ENCODE results near the gene TRIM71. TPM values are rescaled to one million over a fixed set of nuclear protein-coding genes. Genes with fewer than 3 reads are reported as not detected.

TRIM71 gene
- total and polyA plus RNA-seq, 2 donors (not counting 1 experiment from before 2014, with no cell fraction given): not detected

DNA sequence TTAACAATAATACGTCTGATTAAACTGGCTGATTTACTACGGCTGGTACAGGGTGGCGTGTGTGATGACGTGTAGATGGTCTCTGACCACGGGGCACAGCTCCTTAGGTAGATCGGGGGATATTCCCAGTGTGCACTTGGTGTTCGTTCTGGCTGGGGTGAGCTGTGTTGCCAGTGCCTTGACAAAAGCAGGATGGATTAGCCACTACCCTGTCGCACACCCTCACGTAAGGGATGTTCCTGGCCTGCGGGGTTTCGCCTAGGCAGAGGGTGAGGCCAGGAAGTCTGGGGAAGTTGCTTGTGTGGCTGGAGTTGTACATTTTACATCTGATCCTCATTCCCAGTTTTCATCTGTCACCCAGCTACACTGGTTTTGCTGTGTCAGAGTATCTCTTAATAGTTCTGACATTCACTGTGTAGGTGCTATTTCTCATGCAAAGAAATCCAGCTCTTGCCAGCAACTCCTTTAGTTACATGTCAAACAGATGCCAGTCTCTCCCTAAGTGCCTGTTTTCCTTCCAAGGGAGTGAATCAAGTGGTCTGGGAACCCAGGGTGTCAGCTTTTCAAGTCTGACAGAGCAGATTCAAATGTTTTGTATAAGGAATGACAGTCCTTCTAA is 67.6 kb downstream of the TRIM71 start:
- ChIA-PET POLR2A (no interaction called here), CTCF (no interaction called here)
- H3K27ac Mint-ChIP-seq: no peak overlapping the region

DNA sequence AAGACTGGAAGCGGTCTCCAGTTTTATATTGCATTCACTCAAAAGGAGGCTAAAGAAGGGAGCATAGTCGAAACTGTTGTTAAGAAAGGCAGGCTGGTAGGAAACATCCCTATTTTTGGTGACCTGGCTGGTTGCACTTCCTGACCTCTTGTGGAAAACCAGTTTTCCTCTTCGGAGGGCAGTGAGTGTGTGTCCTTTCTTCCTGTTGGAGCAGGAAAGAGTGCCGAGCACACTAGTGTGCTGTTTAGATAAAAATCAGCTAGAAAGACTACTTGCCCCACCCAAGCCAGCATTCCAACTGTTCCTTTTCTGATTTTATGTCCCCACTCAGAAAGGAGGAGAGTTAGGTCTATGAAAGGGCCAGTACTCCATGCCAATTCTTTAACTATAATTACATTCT is 68.5 kb downstream of the TRIM71 start:
- Mint-ChIP-seq H3K27me3 (no peaks in the 10 kb centered on the region), H3K4me1 (peaks cover 4% of the 10 kb centered on the region), H3K27ac (no peak overlapping the region), H3K9me3 (ENCODE audit: insufficient read depth) (no peaks in the 10 kb centered on the region), H3K4me3 (no peak overlapping the region)
- H3K4me2 ChIP-seq (replicated peaks; ENCODE audit: low read depth, low read length, poor library complexity, severe bottlenecking): no peak overlapping the region
- 96% methylated on average over 3 of the region's 4 CpGs for WGBS (ENCODE audit: insufficient coverage)
- no peaks in the 10 kb centered on the region for H3K79me2 ChIP-seq (ENCODE audit: control insufficient read depth, insufficient read depth, low read length)
- no peak overlapping the region for H3K27ac ChIP-seq (ENCODE audit: low read length in 2 of 2)
- H3K4me1 ChIP-seq (ENCODE audit: control insufficient read depth in 2 of 2, insufficient read depth in 2 of 2, low read length in 2 of 2): no peaks in the 10 kb centered on the region
- H3K27me3 ChIP-seq (replicated peaks in 1 of 4; ENCODE audit: control extremely low read depth in 1 of 4, control insufficient read depth in 3 of 4, insufficient read depth in 4 of 4, low read length in 3 of 4): no peaks in the 10 kb centered on the region
- POLR2A ChIA-PET: interaction anchor here (0.6 kb wide), 1 partner anchor 545 kb away, joined by 3 read pairs; no protein-coding TSS in a partner anchor
- DNase-seq: no peak
- no peak for ATAC-seq (ENCODE audit: low read depth)
- no peak overlapping the region for H2AFZ ChIP-seq (ENCODE audit: insufficient read depth, low read depth, low read length, poor library complexity, severe bottlenecking)
- H3K9ac ChIP-seq (ENCODE audit: low read length): no peak overlapping the region
- intact Hi-C loops (cut with micrococcal nuclease): no loop called here
- H4K20me1 ChIP-seq (ENCODE audit: control insufficient read depth, insufficient read depth, low read length, poor library complexity, severe bottlenecking): no peaks in the 10 kb centered on the region
- CTCF ChIA-PET: no interaction called here
- H3K9me3 ChIP-seq (ENCODE audit: control extremely low read depth in 1 of 3, control insufficient read depth in 2 of 3, insufficient read depth in 1 of 3, low read length in 2 of 3): no peaks in the 10 kb centered on the region
- no peak for TF ChIP-seq CTCF (IDR thresholded peaks at IDR 0.05)
- TF ChIP-seq EZH2 (IDR thresholded peaks at IDR 0.05; ENCODE audit: borderline replicate concordance, insufficient read depth, low read depth, low read length, poor library complexity, severe bottlenecking): no peak
- H3K36me3 ChIP-seq (replicated peaks in 1 of 2; ENCODE audit: control extremely low read depth in 1 of 2, control insufficient read depth in 1 of 2, extremely low read depth in 1 of 2, insufficient read depth in 2 of 2, low read length in 1 of 2): no peaks in the 10 kb centered on the region
- H3K4me3 ChIP-seq (ENCODE audit: control extremely low read depth in 1 of 5, extremely low read depth in 1 of 5, insufficient read depth in 1 of 5, low read depth in 2 of 5, low read length in 4 of 5): no peak overlapping the region

More for the DNA sequence above, 67.6 kb downstream of the TRIM71 start:
- no peak overlapping the region for H3K27ac ChIP-seq (ENCODE audit: low read length in 2 of 2)
- no peak overlapping the region for H3K9ac ChIP-seq (ENCODE audit: low read length)
- no peaks in the 10 kb centered on the region for H3K27me3 ChIP-seq (replicated peaks in 1 of 4; ENCODE audit: control extremely low read depth in 1 of 4, control insufficient read depth in 3 of 4, insufficient read depth in 4 of 4, low read length in 3 of 4)
- DNase-seq: no peak
- Mint-ChIP-seq H3K27me3 (no peaks in the 10 kb centered on the region), H3K9me3 (ENCODE audit: insufficient read depth) (no peaks in the 10 kb centered on the region), H3K4me1 (peaks cover 4% of the 10 kb centered on the region), H3K4me3 (no peak overlapping the region)
- H3K4me1 ChIP-seq (ENCODE audit: control insufficient read depth in 2 of 2, insufficient read depth in 2 of 2, low read length in 2 of 2): no peaks in the 10 kb centered on the region
- no peak for ATAC-seq (ENCODE audit: low read depth)
- no peaks in the 10 kb centered on the region for H4K20me1 ChIP-seq (ENCODE audit: control insufficient read depth, insufficient read depth, low read length, poor library complexity, severe bottlenecking)
- WGBS (ENCODE audit: insufficient coverage): 97% methylated on average over 9 of the region's 11 CpGs
- no peak overlapping the region for H3K4me2 ChIP-seq (replicated peaks; ENCODE audit: low read depth, low read length, poor library complexity, severe bottlenecking)
- no peaks in the 10 kb centered on the region for H3K79me2 ChIP-seq (ENCODE audit: control insufficient read depth, insufficient read depth, low read length)
- no peak for TF ChIP-seq CTCF (IDR thresholded peaks at IDR 0.05)
- no peak for TF ChIP-seq EZH2 (IDR thresholded peaks at IDR 0.05; ENCODE audit: borderline replicate concordance, insufficient read depth, low read depth, low read length, poor library complexity, severe bottlenecking)
- H2AFZ ChIP-seq (ENCODE audit: insufficient read depth, low read depth, low read length, poor library complexity, severe bottlenecking): no peak overlapping the region
- H3K4me3 ChIP-seq (ENCODE audit: control extremely low read depth in 1 of 5, extremely low read depth in 1 of 5, insufficient read depth in 1 of 5, low read depth in 2 of 5, low read length in 4 of 5): no peak overlapping the region
- H3K9me3 ChIP-seq (ENCODE audit: control extremely low read depth in 1 of 3, control insufficient read depth in 2 of 3, insufficient read depth in 1 of 3, low read length in 2 of 3): no peaks in the 10 kb centered on the region
- H3K36me3 ChIP-seq (replicated peaks in 1 of 2; ENCODE audit: control extremely low read depth in 1 of 2, control insufficient read depth in 1 of 2, extremely low read depth in 1 of 2, insufficient read depth in 2 of 2, low read length in 1 of 2): no peaks in the 10 kb centered on the region
- intact Hi-C loops (cut with micrococcal nuclease): no loop called here
